Tibial artery (tissue), 4 donors: Measurements from ENCODE around the gene PANX1.
"Not testable (repeated sequence)": the region's sequence is repeated elsewhere in the genome, so short reads cannot be mapped to it uniquely, and the experiment has no call there.

Source experiments
- DNase-seq, 2 donors: peaks; one replicate each; pipeline ENCODE4 v3.0.0-alpha.2; 2019
- H3K27ac ChIP-seq, 2 donors: fragments of 200-600 bp; sonication (generic) in 1 of 2; 1 replicate in 1 of 2; 2 replicates in 1 of 2; pipeline ENCODE4 v1.5.1; 2018 to 2019; ENCODE audit warnings: mild to moderate bottlenecking in 1 of 2
- H3K27me3 ChIP-seq, 2 donors: fragments of 200-600 bp; sonication (generic) in 1 of 2; one replicate each; pipeline versions ENCODE4 v1.5.1 to v1.6.0; 2016 to 2019
- H3K36me3 ChIP-seq, 3 donors: fragments of 200-600 bp; sonication (generic) in 2 of 3; one replicate each; pipeline ENCODE4 v1.5.1; 2016 to 2019; ENCODE audit warnings: mild to moderate bottlenecking in 2 of 3
- H3K4me1 ChIP-seq, 4 donors: fragments of 200-600 bp; sonication (generic) in 2 of 4; 1 replicate in 3 of 4; 2 replicates in 1 of 4; pipeline ENCODE4 v1.5.1; 2016 to 2019
- H3K4me3 ChIP-seq, 2 donors: fragments of 200-600 bp; sonication (generic) in 1 of 2; 1 replicate in 1 of 2; 2 replicates in 1 of 2; pipeline ENCODE4 v1.5.1; 2018 to 2019; ENCODE audit warnings: mild to moderate bottlenecking in 2 of 2
- H3K9me3 ChIP-seq, 3 donors: fragments of 200-600 bp; sonication (generic) in 1 of 3; one replicate each; pipeline ENCODE4 v1.5.1; 2016 to 2019
- intact Hi-C: fragments of 100-400 bp; cut with DNase I; formaldehyde crosslinking; loops from one replicate; pipeline ENCODE4 v1.15.0; 2023; ENCODE audit warnings: low total_unique reads
- TF ChIP-seq, protein P1 (sequence below), 2 experiments: fragments of 200-600 bp in 1 of 2; fragments of 450-650 bp in 1 of 2; IDR thresholded peaks; one replicate each; pipeline ENCODE4 v1.5.1; 2017 to 2019; ENCODE audit warnings: antibody characterized with exemption in 2 of 2, mild to moderate bottlenecking in 1 of 2, moderate library complexity in 1 of 2

PANX1 gene

DNA sequence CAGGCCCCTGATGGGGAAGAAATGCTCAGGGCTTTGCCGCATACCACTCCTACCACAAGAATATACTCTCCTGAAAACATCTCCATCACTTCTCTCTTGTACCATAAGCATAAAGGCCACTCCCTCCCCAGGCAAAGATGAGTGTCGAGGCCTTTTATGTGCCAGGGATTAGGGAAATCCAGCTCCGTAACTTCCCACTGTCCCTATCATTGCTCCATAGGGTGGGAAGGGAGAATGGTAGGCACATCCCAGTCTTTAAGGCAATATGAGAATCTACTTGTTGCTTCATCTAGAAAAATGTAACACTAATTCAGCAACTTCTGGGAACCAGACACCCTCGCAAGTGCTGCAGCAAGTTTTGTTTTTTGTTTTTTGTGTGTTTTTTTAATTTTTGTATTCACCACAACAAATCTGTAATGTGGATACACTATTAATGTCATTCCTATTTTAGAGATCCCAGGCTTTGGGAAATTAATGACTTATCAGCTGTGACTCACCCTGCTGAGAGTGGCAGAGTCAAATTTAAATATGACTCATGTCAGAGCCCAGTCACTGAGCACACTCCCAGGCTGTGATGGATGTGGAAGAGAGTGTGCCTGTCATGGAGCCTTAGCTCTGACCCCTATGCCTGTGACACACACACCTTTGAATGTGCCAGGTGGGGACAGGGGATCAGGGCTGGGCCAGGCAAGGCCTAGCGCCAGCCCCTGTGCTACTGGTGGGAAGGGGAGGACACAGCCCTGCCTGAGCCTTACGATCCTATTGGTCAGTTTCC is 23.4 kb downstream of the PANX1 start:
- no peaks in the 10 kb centered on the region for H3K9me3 ChIP-seq
- H3K4me1 ChIP-seq = peaks cover 0 to 57% (median 32%) of the 10 kb centered on the region in 4 donors
- DNase-seq = peak; percentile 35 to 68
- H3K36me3 ChIP-seq = peaks cover 0 to 7% (median 4%) of the 10 kb centered on the region in 3 donors
- peak overlapping the region; percentile 42 to 50 for H3K27ac ChIP-seq
- H3K27me3 ChIP-seq = no peaks in the 10 kb centered on the region
- H3K4me3 ChIP-seq = no peak overlapping the region
- TF ChIP-seq, protein P1, sequence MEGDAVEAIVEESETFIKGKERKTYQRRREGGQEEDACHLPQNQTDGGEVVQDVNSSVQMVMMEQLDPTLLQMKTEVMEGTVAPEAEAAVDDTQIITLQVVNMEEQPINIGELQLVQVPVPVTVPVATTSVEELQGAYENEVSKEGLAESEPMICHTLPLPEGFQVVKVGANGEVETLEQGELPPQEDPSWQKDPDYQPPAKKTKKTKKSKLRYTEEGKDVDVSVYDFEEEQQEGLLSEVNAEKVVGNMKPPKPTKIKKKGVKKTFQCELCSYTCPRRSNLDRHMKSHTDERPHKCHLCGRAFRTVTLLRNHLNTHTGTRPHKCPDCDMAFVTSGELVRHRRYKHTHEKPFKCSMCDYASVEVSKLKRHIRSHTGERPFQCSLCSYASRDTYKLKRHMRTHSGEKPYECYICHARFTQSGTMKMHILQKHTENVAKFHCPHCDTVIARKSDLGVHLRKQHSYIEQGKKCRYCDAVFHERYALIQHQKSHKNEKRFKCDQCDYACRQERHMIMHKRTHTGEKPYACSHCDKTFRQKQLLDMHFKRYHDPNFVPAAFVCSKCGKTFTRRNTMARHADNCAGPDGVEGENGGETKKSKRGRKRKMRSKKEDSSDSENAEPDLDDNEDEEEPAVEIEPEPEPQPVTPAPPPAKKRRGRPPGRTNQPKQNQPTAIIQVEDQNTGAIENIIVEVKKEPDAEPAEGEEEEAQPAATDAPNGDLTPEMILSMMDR (IDR thresholded peaks at IDR 0.05) = no peak
- intact Hi-C loops = loop anchor here (5.0 kb wide), 1 partner anchor 35 kb away; no protein-coding TSS in a partner anchor

DNA sequence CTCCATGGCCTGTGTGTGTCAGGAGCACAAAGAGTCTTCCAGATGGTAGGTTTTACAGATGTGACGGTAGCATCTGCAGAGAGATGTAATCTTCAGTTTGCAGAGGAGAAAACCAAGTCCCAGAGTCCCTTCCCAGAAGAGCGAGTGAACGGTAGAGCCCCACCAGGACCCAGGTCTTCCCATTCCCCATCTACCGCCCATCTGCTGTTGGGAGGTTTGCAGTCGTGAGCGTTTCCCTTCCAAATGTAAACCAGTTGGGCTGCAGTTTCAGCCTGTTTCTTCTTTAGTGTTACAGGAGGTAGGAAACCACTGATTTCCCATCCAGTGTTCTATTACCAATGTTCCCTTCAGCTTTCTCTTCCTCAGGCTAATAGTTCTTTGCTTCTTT is 24.0 kb downstream of the PANX1 start:
- Histone ChIP-seq H3K4me3 (no peak overlapping the region), H3K4me1 (peaks cover 0 to 57% (median 32%) of the 10 kb centered on the region in 4 donors), H3K27me3 (no peaks in the 10 kb centered on the region), H3K9me3 (no peaks in the 10 kb centered on the region), H3K27ac (peak overlapping the region; percentile 42 to 50), H3K36me3 (peaks cover 0 to 7% (median 4%) of the 10 kb centered on the region in 3 donors)
- TF ChIP-seq, protein P1 (IDR thresholded peaks at IDR 0.05) = no peak
- DNase-seq = no peak
- intact Hi-C loops = loop anchor here (5.0 kb wide), 1 partner anchor 35 kb away; no protein-coding TSS in a partner anchor

DNA sequence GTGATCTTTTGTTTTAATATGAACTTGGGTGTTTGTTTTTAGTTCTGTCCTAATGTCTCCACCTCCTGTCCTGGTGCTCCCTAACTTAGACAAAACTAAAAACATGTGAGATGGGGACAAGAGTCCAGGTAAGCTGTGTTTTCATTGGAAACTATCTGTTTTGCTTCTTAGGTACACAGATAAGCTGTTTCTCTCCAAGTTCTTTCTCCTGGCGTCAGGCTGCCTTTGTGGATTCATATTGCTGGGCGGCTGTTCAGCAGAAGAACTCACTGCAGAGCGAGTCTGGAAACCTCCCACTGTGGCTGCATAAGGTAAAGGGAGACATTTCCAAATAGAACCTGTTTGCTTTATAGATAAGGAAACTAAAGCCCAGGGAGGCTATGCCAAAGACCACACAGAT is 24.7 kb downstream of the PANX1 start:
- Histone ChIP-seq H3K27ac (peak overlapping the region; percentile 8 to 50), H3K9me3 (no peaks in the 10 kb centered on the region), H3K27me3 (no peaks in the 10 kb centered on the region), H3K4me1 (peaks cover 0 to 57% (median 32%) of the 10 kb centered on the region in 4 donors), H3K4me3 (no peak overlapping the region), H3K36me3 (peaks cover 0 to 7% (median 4%) of the 10 kb centered on the region in 3 donors)
- intact Hi-C loops = loop anchor here (5.0 kb wide), 1 partner anchor 34 kb away; no protein-coding TSS in a partner anchor
- TF ChIP-seq, protein P1 (IDR thresholded peaks at IDR 0.05) = no peak
- DNase-seq = no peak

DNA sequence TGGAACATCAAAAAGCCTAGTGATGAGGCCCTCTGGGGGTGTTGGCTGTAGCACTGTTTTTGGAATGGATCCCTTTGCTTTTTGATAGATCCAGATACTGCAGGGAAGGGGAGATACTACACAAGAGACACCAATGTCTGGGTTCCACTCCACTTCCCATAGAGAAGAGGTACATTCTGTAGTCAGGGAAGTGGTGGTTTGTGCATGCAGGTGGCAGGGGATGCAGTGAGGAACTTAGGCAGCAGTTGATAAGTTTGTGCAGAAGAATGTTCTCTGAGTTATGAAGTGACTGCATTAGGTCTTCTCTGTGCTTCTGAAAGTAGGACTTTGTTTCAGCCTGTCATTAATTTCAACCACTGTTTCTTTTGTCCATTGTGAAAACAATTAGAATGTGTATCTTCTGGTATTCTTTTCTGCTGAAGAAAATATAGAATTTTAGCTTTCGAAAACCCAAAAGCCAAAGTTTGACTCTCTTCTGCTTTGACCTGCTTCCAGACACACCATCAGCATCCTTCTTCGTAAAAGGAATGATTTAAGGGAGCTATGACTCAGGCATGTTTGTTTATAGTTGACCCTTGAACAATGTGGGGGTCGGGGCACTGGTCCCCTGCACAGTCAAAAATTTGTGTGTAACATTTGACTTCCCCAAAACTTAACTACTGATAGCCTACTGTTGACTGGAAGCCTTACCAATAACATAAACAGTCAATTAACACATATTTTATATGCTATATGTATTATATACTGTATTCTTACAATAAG is 25.6 kb downstream of the PANX1 start:
- Histone ChIP-seq H3K27me3 (no peaks in the 10 kb centered on the region), H3K36me3 (peaks cover 0 to 7% (median 4%) of the 10 kb centered on the region in 3 donors), H3K4me1 (peaks cover 0 to 52% (median 30%) of the 10 kb centered on the region in 4 donors), H3K27ac (no peak overlapping the region), H3K4me3 (no peak overlapping the region), H3K9me3 (no peaks in the 10 kb centered on the region)
- DNase-seq = no peak
- intact Hi-C loops = loop anchor here (5.0 kb wide), 1 partner anchor 33 kb away; no protein-coding TSS in a partner anchor
- TF ChIP-seq, protein P1 (IDR thresholded peaks at IDR 0.05) = no peak

DNA sequence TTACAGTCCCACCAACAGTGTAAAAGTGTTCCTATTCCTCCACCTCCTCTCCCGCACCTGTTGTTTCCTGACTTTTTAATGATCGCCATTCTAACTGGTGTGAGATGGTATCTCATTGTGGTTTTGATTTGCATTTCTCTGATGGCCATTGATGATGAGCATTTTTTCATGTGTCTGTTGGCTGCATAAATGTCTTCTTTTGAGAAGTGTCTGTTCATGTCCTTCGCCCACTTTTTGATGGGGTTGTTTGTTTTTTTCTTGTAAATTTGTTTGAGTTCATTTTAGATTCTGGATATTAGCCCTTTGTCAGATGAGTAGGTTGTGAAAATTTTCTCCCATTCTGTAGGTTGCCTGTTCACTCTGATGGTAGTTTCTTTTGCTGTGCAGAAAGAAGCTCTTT is 28.7 kb downstream of the PANX1 start:
- H3K27ac ChIP-seq, DNase-seq, H3K27me3 ChIP-seq, H3K4me3 ChIP-seq, intact Hi-C loops, H3K9me3 ChIP-seq: not testable (repeated sequence)
- H3K4me1 ChIP-seq = peaks cover 0 to 21% (median 12%) of the 10 kb centered on the region in 4 donors
- H3K36me3 ChIP-seq = peaks cover 0 to 15% (median 4%) of the 10 kb centered on the region in 3 donors

DNA sequence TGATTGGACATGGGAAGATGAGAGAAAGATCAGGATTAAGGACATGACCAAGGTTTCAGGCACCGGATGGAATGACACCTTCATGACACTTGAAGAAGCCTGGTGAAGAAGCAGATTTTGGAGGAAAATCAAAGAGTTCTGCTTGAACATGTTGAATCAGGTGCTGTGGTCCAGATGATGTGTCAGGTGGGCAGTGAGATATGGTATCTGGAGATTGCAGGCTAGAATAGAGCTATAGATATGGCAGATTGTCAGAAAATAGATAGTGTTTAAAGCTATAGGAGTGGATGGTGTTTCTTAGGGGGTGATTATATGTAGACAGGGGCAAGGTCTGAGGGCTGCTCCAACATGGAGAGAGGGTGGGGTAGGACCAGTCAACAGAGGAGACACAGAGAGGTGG is 40.2 kb downstream of the PANX1 start:
- DNase-seq = no peak
- H3K36me3 ChIP-seq = no peaks in the 10 kb centered on the region
- TF ChIP-seq, protein P1 (IDR thresholded peaks at IDR 0.05) = no peak
- H3K27me3 ChIP-seq = no peaks in the 10 kb centered on the region
- H3K4me1 ChIP-seq = no peaks in the 10 kb centered on the region
- intact Hi-C loops = no loop called here
- no peak overlapping the region for H3K4me3 ChIP-seq
- no peak overlapping the region for H3K27ac ChIP-seq
- no peaks in the 10 kb centered on the region for H3K9me3 ChIP-seq
